Measurements from ENCODE around the gene SMIM44. TPM values are rescaled to one million over a fixed set of nuclear protein-coding genes. Genes with fewer than 3 reads are reported as not detected.

The SMIM44 gene
- polyA plus RNA-seq, 1 donor: 1.6 TPM

DNA sequence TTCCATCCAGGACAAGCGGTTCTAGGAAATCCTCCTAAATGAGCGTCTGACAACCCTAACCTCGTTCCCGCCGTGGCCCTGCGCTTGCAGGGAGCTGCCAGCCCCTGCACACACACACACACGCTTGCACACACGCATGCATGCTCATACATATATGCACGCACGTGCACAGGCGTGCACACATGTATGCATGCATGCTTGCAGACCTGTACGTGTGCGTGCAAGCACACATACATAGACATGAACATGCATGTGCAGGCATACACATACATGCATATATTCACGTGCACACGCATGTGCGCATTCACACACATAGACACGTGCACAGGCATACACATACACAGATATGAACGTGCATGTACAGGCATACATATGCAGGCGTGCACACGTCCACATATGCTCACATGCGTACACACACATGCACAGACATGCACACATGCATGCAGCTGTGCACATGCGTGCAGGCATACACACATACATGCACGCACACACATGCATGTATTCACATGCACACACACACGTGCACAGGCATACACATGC is 38.5 kb downstream of the SMIM44 start:
- no peak for DNase-seq
- WGBS (ENCODE audit: insufficient coverage, low lambda C conversion rate): no CpG with 5 or more reads among the region's 24 CpGs
- no peaks in the 10 kb centered on the region for H3K27me3 ChIP-seq (ENCODE audit: control insufficient read depth, insufficient read depth, low read length)
- no peak overlapping the region for H3K27ac ChIP-seq (ENCODE audit: low read length)
- no peaks in the 10 kb centered on the region for H3K9me3 ChIP-seq (ENCODE audit: control insufficient read depth, low read depth, low read length)
- no peaks in the 10 kb centered on the region for H3K4me1 ChIP-seq (ENCODE audit: control insufficient read depth, insufficient read depth, low read length)
- peaks cover 12% of the 10 kb centered on the region for H3K36me3 ChIP-seq (ENCODE audit: control insufficient read depth, insufficient read depth, low read length)
- H3K4me3 ChIP-seq (ENCODE audit: low read length): no peak overlapping the region

DNA sequence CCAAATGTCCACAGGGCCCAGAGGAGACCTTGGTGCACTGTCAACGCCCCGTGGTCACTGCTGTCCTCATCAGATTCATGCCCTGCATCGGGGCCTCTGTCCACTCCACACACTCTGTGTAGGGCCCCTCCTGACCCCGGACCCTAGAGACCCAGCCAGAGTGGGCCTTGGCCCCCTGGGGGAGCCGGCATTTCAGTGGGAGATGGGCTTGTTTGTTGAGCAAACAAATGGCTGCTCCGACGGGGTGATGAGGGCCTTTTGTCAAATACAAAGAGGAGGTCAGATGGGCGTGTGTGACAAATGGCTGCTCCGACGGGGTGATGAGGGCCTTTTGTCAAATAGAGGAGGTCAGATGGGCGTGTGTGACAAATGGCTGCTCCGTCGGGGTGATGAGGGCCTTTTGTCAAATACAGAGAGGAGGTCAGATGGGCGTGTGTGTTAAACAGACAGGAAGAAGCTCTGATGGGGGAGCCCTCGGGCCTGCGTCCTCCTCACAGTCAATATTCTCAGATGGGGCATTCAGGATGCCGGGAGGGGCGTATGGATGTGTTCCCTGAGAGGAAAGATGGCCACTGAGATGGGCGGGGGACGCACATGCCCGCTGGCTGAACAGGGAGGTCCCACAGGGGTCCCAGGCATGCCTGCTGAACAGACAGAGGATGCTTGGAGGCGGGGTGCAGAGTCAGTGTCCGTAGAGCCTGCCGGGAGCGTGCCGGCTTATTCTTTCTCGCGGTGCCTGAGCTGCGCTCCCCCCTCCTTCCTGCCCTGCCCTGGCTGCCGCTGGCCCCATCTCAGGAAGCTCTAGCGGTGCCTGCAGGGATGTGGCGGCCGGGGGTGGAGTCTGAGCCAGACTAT is 39.2 kb downstream of the SMIM44 start:
- peaks cover 11% of the 10 kb centered on the region for H3K36me3 ChIP-seq (ENCODE audit: control insufficient read depth, insufficient read depth, low read length)
- no peaks in the 10 kb centered on the region for H3K4me1 ChIP-seq (ENCODE audit: control insufficient read depth, insufficient read depth, low read length)

DNA sequence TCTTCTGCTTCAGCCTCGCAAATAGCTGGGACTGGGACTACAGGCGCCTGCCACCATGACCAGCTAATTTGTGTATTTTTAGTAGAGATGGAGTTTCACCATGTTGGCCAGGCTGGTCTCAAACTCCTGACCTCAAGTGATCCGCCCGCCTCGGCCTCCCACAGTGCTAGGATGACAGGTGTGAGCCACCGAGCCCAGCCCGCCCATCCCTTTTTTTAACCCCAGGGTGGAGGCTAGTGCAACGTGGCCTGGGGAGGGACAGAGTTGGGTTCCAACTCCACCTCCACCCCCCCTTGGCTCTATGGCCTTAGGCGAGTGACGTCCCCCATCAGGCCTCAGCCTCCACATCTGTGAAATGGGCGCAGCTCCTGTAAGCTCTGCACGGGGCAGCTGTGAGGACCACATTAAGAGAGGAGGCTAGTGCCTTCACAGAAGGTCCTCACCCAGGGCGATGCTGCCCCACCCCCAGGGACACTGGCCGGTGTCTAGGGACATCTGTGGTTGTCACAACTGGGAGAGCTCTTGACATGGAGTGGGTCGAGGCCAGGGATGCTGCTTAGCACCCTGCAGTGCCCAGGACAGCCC is 40.7 kb downstream of the SMIM44 start:
- no CpG with 5 or more reads among the region's 15 CpGs for whole genome bisulfite sequencing (ENCODE audit: insufficient coverage, low lambda C conversion rate)
- H3K27ac ChIP-seq (ENCODE audit: low read length): no peak overlapping the region
- H3K36me3 ChIP-seq (ENCODE audit: control insufficient read depth, insufficient read depth, low read length): peaks cover 14% of the 10 kb centered on the region
- H3K4me1 ChIP-seq (ENCODE audit: control insufficient read depth, insufficient read depth, low read length): no peaks in the 10 kb centered on the region
- DNase-seq: no peak
- H3K27me3 ChIP-seq (ENCODE audit: control insufficient read depth, insufficient read depth, low read length): no peaks in the 10 kb centered on the region
- H3K4me3 ChIP-seq (ENCODE audit: low read length): no peak overlapping the region
- H3K9me3 ChIP-seq (ENCODE audit: control insufficient read depth, low read depth, low read length): no peaks in the 10 kb centered on the region

More for the DNA sequence above, 39.2 kb downstream of the SMIM44 start:
- no peaks in the 10 kb centered on the region for H3K9me3 ChIP-seq (ENCODE audit: control insufficient read depth, low read depth, low read length)
- H3K27me3 ChIP-seq (ENCODE audit: control insufficient read depth, insufficient read depth, low read length): no peaks in the 10 kb centered on the region
- no peak for DNase-seq
- peak overlapping the region; percentile 51 for H3K27ac ChIP-seq (ENCODE audit: low read length)
- no peak overlapping the region for H3K4me3 ChIP-seq (ENCODE audit: low read length)
- no CpG with 5 or more reads among the region's 33 CpGs for WGBS (ENCODE audit: insufficient coverage, low lambda C conversion rate)

DNA sequence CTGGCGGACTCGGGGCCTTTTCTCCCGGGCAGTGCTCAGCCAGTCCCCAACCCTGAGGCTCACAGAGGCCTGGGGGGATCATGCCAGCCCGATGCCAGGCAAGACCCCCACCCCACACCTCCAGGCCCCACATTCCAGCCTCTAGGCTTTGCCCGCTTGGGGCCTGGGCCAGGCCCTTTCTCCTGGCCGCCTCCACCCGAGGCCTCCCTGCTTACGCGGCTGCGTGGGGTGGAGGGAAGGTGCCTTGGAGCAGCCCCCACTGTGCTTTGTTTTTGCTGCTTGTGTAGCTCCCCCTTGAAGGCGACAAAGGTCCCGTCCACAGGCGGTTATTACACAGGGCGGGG is 41.3 kb downstream of the SMIM44 start:
- no peak for DNase-seq
- Histone ChIP-seq H3K4me1 (ENCODE audit: control insufficient read depth, insufficient read depth, low read length) (no peaks in the 10 kb centered on the region), H3K36me3 (ENCODE audit: control insufficient read depth, insufficient read depth, low read length) (peaks cover 14% of the 10 kb centered on the region), H3K4me3 (ENCODE audit: low read length) (no peak overlapping the region), H3K27ac (ENCODE audit: low read length) (no peak overlapping the region), H3K27me3 (ENCODE audit: control insufficient read depth, insufficient read depth, low read length) (no peaks in the 10 kb centered on the region), H3K9me3 (ENCODE audit: control insufficient read depth, low read depth, low read length) (no peaks in the 10 kb centered on the region)
- WGBS (ENCODE audit: insufficient coverage, low lambda C conversion rate): no CpG with 5 or more reads among the region's 14 CpGs

DNA sequence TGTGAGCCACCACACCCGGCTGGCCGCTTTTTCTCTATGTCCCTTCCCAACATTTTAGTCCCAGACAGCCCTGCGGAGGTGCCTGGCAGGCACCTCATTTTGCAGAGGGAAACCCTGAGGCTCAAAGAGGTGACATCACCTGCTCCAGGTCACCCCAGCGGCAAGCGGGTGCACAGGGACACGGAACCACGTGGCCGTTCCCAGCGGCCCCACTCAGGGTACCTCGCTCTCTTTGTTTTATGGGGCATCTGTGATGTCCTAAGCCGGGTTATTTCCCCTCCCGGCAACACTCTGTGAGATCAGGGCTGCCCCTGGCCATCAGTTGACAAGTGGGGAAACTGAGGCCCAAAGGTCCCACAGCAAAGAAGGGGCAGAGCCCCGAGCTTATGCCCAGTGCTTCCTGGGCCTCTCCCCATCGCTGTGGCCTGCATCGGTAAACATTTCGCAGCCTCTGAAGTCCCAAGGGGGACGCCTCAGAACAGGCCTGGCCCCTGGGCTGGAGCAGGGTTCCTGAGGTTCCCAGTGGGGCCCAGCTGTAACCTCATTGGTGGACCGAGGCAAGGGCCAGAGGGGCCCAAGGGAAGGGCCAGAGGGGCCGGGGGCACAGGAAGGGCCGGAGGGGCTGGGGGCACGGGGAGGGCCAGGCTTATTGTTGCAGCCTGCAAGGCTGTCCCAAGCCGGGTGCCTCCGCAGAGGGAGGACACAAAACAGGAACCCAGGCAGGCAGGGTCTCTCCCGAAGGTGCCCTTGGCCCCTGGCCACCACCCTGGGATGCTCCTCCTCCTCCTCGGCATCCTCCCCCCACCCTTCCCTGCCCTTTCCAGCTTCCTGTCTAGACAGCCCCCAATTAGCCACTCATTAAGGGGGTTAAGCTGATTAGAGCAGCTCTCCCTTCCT is 41.9 kb downstream of the SMIM44 start:
- Histone ChIP-seq H3K27me3 (ENCODE audit: control insufficient read depth, insufficient read depth, low read length) (no peaks in the 10 kb centered on the region), H3K4me3 (ENCODE audit: low read length) (no peak overlapping the region), H3K4me1 (ENCODE audit: control insufficient read depth, insufficient read depth, low read length) (no peaks in the 10 kb centered on the region), H3K36me3 (ENCODE audit: control insufficient read depth, insufficient read depth, low read length) (peaks cover 14% of the 10 kb centered on the region), H3K27ac (ENCODE audit: low read length) (no peak overlapping the region), H3K9me3 (ENCODE audit: control insufficient read depth, low read depth, low read length) (no peaks in the 10 kb centered on the region)
- no CpG with 5 or more reads among the region's 25 CpGs for WGBS (ENCODE audit: insufficient coverage, low lambda C conversion rate)
- DNase-seq: no peak

DNA sequence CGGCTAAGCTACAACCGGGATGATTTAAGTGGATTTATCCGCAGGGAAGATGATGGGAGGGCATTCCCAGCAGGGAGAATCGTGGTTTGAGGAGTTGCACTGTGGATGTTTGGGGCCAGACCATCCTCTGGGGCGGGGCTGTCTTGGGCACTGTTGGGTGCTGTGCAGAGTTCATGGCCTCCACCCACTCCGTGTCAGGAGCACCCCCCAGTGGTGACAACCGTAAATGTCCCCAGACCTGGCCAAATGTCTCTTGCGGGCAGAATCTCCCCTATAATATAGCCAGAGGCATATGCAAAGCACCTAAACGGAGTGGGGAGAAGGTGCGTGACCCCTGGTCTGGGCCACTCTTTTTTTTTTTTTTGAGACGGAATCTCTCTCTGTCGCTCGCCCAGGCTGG is 43.2 kb downstream of the SMIM44 start:
- no CpG with 5 or more reads among the region's 13 CpGs for WGBS (ENCODE audit: insufficient coverage, low lambda C conversion rate)
- no peaks in the 10 kb centered on the region for H3K27me3 ChIP-seq (ENCODE audit: control insufficient read depth, insufficient read depth, low read length)
- no peak overlapping the region for H3K27ac ChIP-seq (ENCODE audit: low read length)
- peaks cover 12% of the 10 kb centered on the region for H3K36me3 ChIP-seq (ENCODE audit: control insufficient read depth, insufficient read depth, low read length)
- H3K4me3 ChIP-seq (ENCODE audit: low read length): no peak overlapping the region
- no peaks in the 10 kb centered on the region for H3K9me3 ChIP-seq (ENCODE audit: control insufficient read depth, low read depth, low read length)
- no peak for DNase-seq
- H3K4me1 ChIP-seq (ENCODE audit: control insufficient read depth, insufficient read depth, low read length): no peaks in the 10 kb centered on the region

DNA sequence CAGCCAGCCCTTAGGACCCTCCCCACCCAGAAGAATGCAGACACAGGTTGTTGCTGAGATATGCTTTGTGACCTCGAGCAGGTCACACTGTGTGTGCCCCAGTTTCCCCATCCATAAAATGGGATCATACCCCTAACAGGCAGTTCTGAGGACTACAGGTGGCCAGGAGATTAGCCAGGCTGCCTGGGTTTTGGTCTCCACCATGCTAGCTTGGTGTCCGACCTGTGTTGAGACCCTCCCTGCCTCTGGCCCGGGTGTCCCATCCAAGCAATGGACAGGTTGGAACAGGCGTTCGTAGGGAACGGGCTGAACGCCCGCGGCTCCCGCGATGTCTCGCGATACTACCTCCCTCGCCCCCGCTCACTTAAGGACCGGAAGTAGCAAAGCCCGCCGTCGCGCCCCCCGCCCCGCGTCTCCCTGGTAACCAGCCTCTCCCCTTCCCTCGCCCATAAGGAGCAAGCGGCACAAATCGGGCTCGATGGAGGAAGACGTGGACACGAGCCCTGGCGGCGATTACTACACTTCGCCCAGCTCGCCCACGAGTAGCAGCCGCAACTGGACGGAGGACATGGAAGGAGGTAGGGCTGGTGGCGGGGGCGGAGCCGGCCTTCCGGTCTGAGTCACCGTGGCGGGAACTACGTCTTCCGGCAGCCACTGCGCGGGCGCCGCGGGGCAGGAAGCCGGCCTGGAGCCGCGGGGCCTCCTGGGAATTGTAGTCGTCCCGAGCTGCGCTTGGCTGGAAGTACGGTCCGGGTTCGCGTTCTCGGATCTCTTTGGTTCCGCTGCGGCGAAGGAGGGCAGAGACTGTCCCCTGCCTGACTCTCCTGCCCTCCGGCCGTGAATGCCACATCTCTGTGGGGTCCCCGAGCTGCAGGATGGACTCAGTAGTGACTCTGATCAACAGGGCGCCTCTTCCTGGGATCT is 48.3 kb downstream of the SMIM44 start:
- peak; percentile 95 to 99 for DNase-seq
- no CpG with 5 or more reads among the region's 67 CpGs for WGBS (ENCODE audit: insufficient coverage, low lambda C conversion rate)
- Histone ChIP-seq H3K9me3 (ENCODE audit: control insufficient read depth, low read depth, low read length) (no peaks in the 10 kb centered on the region), H3K36me3 (ENCODE audit: control insufficient read depth, insufficient read depth, low read length) (peaks cover 23% of the 10 kb centered on the region), H3K4me1 (ENCODE audit: control insufficient read depth, insufficient read depth, low read length) (peaks cover 6% of the 10 kb centered on the region), H3K4me3 (ENCODE audit: low read length) (peak overlapping the region; percentile 71), H3K27me3 (ENCODE audit: control insufficient read depth, insufficient read depth, low read length) (no peaks in the 10 kb centered on the region), H3K27ac (ENCODE audit: low read length) (peak overlapping the region; percentile 79)

DNA sequence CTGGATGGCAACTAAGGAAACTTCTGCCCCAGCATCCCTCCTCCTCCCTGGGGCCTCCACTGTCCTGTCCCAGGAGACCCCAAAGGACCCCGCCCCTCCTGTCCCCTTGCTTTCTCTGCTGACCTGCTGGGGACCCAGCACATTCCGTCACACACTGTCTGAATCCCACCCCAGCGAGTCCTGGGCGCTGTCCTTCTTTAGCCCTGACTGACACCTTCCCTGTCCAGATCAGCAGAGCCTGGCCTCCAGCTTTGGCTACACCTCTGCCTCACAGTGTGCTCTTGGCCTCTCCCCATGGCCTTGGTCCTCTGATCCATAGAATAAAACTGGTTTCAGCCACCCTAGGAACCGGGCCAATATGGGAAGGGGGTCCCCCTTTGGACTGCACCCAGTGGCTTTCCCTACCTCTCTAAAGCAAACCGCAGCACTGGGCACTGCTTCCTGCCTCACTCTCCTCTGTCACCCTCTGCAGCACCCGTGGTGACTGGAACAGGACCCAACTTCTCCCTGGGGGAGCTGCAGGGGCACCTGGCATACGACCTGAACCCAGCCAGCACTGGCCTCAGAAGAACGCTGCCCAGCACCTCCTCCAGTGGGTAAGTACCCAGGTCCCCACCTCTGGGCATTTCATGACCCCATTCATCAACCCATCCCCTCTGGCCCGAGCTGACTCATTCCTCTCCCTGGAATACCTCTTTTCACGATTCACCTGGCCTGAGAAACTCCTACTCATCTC is 49.3 kb downstream of the SMIM44 start:
- H3K27me3 ChIP-seq (ENCODE audit: control insufficient read depth, insufficient read depth, low read length): no peaks in the 10 kb centered on the region
- peaks cover 23% of the 10 kb centered on the region for H3K36me3 ChIP-seq (ENCODE audit: control insufficient read depth, insufficient read depth, low read length)
- no peak overlapping the region for H3K27ac ChIP-seq (ENCODE audit: low read length)
- no CpG with 5 or more reads among the region's 11 CpGs for WGBS (ENCODE audit: insufficient coverage, low lambda C conversion rate)
- no peak for DNase-seq
- H3K9me3 ChIP-seq (ENCODE audit: control insufficient read depth, low read depth, low read length): no peaks in the 10 kb centered on the region
- no peak overlapping the region for H3K4me3 ChIP-seq (ENCODE audit: low read length)
- H3K4me1 ChIP-seq (ENCODE audit: control insufficient read depth, insufficient read depth, low read length): peaks cover 6% of the 10 kb centered on the region

DNA sequence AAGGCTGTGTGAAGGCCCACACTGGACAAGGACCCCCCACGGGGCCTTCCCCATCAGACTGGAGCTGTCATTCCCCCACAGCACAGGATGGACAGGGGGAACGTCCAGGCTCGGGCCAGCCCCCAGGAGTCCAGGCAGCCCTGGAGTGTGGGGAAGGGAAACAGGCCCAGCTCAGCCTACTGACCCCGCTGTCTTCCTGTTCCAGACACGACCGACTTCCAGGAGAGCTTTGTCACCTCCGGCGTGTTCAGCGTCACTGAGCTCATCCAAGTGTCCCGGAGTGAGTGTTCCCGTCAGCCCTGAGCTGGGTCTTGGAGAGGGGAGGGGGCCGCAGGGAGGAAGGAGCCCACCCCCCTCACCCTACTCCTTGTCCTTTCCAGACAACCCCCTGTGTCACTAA is 49.9 kb downstream of the SMIM44 start:
- Histone ChIP-seq H3K36me3 (ENCODE audit: control insufficient read depth, insufficient read depth, low read length) (peaks cover 19% of the 10 kb centered on the region), H3K4me3 (ENCODE audit: low read length) (no peak overlapping the region), H3K27me3 (ENCODE audit: control insufficient read depth, insufficient read depth, low read length) (no peaks in the 10 kb centered on the region), H3K4me1 (ENCODE audit: control insufficient read depth, insufficient read depth, low read length) (peaks cover 6% of the 10 kb centered on the region), H3K27ac (ENCODE audit: low read length) (no peak overlapping the region), H3K9me3 (ENCODE audit: control insufficient read depth, low read depth, low read length) (no peaks in the 10 kb centered on the region)
- WGBS (ENCODE audit: insufficient coverage, low lambda C conversion rate): no CpG with 5 or more reads among the region's 12 CpGs
- DNase-seq: no peak
